Esophagus squamous epithelium (tissue), 5 donors: ENCODE measurements around the gene OXCT1. TPM values are rescaled to one million over a fixed set of nuclear protein-coding genes. Genes with fewer than 3 reads are reported as not detected.

ENCODE experiments used
- DNase-seq: peaks from one replicate; lab custom pipeline; 2025; lab: John Stamatoyannopoulos, UW
- H3K27ac ChIP-seq, 4 donors: fragments of 200-600 bp; sonication (generic); one replicate each; pipeline ENCODE4 v1.5.1; 2016 to 2019; ENCODE audit warnings: mild to moderate bottlenecking in 1 of 4
- H3K27me3 ChIP-seq, 4 donors: fragments of 200-600 bp; sonication (generic); 1 replicate in 3 of 4; 2 replicates in 1 of 4; pipeline versions ENCODE4 v1.5.1 to v1.6.0; 2017 to 2021; ENCODE audit warnings: antibody characterized with exemption in 1 of 4
- H3K36me3 ChIP-seq, 3 donors: fragments of 200-600 bp; sonication (generic); one replicate each; pipeline ENCODE4 v1.5.1; 2016 to 2019
- H3K4me1 ChIP-seq, 3 donors: fragments of 200-600 bp; sonication (generic); one replicate each; pipeline ENCODE4 v1.5.1; 2017 to 2019
- H3K4me3 ChIP-seq, 4 donors: fragments of 200-600 bp; sonication (generic); 1 replicate in 3 of 4; 2 replicates in 1 of 4; pipeline ENCODE4 v1.5.1; 2016 to 2019; ENCODE audit warnings: mild to moderate bottlenecking in 2 of 4, moderate library complexity in 1 of 4
- H3K9me3 ChIP-seq, 3 donors: fragments of 200-600 bp; sonication (generic); one replicate each; pipeline ENCODE4 v1.5.1; 2016 to 2019
- POLR2A ChIP-seq, 4 donors: fragments of 450-650 bp; IDR thresholded peaks; one replicate each; pipeline ENCODE4 v1.6.1; 2017; ENCODE audit warnings: antibody characterized with exemption in 4 of 4, mild to moderate bottlenecking in 4 of 4, moderate library complexity in 3 of 4
- WGBS, 2 donors: methylation state at CpG; one replicate each; pipeline ENCODE4 v1.1.5; 2018; 5-methylcytosine and 5-hydroxymethylcytosine counted together
- intact Hi-C: fragments of 100-400 bp; cut with DNase I; formaldehyde crosslinking; loops from one replicate; pipeline ENCODE4 v1.15.0; 2022
- total RNA-seq, 4 donors: library from RNA; depleted of rRNA; stranded (reverse); fragments of >200 nt; gene quantifications; one replicate each; pipeline ENCODE4 v1.1.0, GENCODE V29; 2016
- TF ChIP-seq, protein P1 (sequence below), 6 experiments: fragments of 450-650 bp in 4 of 6; fragments of 200-600 bp in 2 of 6; sonication (generic) in 2 of 6; IDR thresholded peaks; one replicate each; pipeline ENCODE4 v1.5.1; 2016 to 2019; ENCODE audit warnings: antibody characterized with exemption in 6 of 6, mild to moderate bottlenecking in 4 of 6, moderate library complexity in 4 of 6
- donor health status: DM: yes; HTN: yes; CAD: no.

OXCT1 gene
- total RNA-seq, 4 donors from 2014 or later, result 20.3 to 27.3 (median 23.4) TPM

DNA sequence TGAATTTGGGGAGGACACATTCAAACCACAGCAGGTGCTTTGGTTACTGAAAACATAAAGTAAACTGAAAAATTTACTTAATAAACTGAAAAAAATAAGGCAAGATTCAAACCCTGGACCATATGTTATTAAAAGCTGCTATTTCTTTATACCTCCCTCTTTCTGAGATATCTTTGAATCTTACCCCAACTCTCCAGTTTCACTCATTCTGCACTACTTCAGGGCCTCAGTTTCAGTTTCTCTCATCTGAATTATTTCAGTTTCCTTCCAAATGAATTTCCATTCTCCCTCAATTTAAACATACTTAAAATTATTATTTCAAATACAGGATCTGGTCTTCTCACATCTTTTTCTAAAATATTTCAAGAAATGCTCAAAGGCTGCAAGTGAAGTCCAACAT lies 4.9 kb upstream of the OXCT1 start:
- TF ChIP-seq POLR2A (IDR thresholded peaks at IDR 0.05), result no peak
- TF ChIP-seq, protein P1, sequence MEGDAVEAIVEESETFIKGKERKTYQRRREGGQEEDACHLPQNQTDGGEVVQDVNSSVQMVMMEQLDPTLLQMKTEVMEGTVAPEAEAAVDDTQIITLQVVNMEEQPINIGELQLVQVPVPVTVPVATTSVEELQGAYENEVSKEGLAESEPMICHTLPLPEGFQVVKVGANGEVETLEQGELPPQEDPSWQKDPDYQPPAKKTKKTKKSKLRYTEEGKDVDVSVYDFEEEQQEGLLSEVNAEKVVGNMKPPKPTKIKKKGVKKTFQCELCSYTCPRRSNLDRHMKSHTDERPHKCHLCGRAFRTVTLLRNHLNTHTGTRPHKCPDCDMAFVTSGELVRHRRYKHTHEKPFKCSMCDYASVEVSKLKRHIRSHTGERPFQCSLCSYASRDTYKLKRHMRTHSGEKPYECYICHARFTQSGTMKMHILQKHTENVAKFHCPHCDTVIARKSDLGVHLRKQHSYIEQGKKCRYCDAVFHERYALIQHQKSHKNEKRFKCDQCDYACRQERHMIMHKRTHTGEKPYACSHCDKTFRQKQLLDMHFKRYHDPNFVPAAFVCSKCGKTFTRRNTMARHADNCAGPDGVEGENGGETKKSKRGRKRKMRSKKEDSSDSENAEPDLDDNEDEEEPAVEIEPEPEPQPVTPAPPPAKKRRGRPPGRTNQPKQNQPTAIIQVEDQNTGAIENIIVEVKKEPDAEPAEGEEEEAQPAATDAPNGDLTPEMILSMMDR (IDR thresholded peaks at IDR 0.05), result no peak
- no peaks in the 10 kb centered on the region for H3K36me3 ChIP-seq
- H3K4me1 ChIP-seq, result peaks cover 7 to 37% (median 12%) of the 10 kb centered on the region in 3 donors
- H3K9me3 ChIP-seq, result no peaks in the 10 kb centered on the region
- no peak overlapping the region for H3K27ac ChIP-seq
- H3K4me3 ChIP-seq, result no peak overlapping the region
- intact Hi-C loops, result no loop called here
- no peak for DNase-seq
- H3K27me3 ChIP-seq, result no peaks in the 10 kb centered on the region

DNA sequence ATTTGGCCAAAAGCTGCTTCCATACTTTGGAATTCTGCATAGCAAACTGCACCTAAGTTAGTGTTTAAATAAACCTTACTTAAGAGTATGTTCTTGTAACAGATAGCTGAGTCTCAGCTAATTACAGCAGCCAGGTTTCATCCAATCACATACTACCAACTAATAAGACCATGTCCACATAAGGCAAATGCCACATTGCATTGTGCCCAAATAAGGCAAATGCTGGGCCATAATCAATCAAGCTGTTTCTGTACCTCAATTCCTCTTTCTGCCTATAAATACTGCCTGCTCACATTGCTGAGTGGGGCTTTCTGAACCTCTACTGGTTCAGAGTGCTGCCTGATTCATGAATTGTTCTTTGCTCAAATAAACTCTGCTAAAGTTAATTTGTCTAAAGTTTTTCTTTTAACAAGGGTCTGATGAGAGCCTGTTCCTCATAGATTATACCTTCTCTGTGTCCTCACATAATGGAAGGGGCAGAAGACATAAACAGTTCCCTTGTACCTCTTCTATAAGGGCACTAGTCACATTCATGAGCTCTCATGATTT lies 4.4 kb upstream of the OXCT1 start:
- Histone ChIP-seq H3K36me3 (no peaks in the 10 kb centered on the region), H3K4me1 (peaks cover 7 to 38% (median 12%) of the 10 kb centered on the region in 3 donors), H3K27me3 (no peaks in the 10 kb centered on the region), H3K4me3 (no peak overlapping the region), H3K27ac (no peak overlapping the region), H3K9me3 (no peaks in the 10 kb centered on the region)
- TF ChIP-seq POLR2A (IDR thresholded peaks at IDR 0.05), result no peak
- TF ChIP-seq, protein P1 (IDR thresholded peaks at IDR 0.05), result no peak
- intact Hi-C loops, result no loop called here
- no peak for DNase-seq

DNA sequence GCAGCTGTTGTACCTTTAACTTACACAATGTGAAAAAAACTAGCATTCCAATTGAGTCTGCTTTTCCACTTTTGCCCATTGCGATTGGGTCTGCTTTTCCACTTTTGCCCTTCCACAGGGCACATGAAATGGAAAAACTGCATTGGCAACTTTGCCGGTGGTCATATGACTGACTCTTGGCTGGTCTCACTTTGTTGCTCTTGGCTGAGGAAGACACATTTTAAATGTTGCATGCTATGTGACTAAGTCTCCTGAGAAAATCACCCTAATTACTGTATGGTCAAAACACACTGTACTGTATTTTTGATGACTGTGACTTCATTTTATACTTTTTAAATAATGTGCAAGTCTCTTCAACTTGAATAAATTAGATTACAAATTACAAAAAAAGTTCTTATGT lies 1.6 kb upstream of the OXCT1 start:
- no peaks in the 10 kb centered on the region for H3K27me3 ChIP-seq
- DNase-seq, result no peak
- H3K9me3 ChIP-seq, result no peaks in the 10 kb centered on the region
- WGBS, 2 donors, result 7 to 30% methylated on average over 2 of the region's 2 CpGs
- intact Hi-C loops, result no loop called here
- no peak for TF ChIP-seq POLR2A (IDR thresholded peaks at IDR 0.05)
- TF ChIP-seq, protein P1 (IDR thresholded peaks at IDR 0.05), result no peak
- no peak overlapping the region for H3K4me3 ChIP-seq
- peaks cover 0 to 2% (median 0%) of the 10 kb centered on the region in 3 donors for H3K36me3 ChIP-seq
- H3K27ac ChIP-seq, result no peak overlapping the region
- H3K4me1 ChIP-seq, result peaks cover 15 to 64% (median 17%) of the 10 kb centered on the region in 3 donors

DNA sequence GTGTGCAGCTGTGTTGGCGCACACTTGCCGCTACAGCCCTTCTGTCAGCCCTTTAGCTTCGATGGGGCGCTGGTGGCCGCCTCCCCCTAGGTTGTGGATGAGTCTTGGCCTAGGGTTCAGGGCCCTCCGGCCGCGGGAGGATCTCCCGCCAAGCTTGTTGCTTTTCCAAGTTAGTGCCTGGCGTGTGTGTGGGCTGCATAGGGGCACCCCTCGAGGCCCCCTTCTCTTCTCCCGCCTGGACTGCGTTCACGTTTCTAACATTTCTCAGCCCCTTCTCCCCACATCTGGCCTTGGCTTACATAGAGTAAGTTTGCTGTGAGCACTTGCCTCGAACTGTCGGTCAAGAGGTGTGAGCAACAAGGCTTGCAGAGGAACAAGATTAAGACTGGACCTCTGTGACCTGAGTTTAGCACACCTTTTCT lies 413 bp upstream of the OXCT1 start:
- no peaks in the 10 kb centered on the region for H3K27me3 ChIP-seq
- H3K4me1 ChIP-seq, result peaks cover 15 to 65% (median 17%) of the 10 kb centered on the region in 3 donors
- peak in 1 of 4 donors; percentile 11 for TF ChIP-seq POLR2A (IDR thresholded peaks at IDR 0.05)
- TF ChIP-seq, protein P1 (IDR thresholded peaks at IDR 0.05), result no peak
- peak overlapping the region; percentile 91 to 96 (median 95) for H3K27ac ChIP-seq
- 7 to 29% methylated on average over 6 to 8 of the region's 16 CpGs for WGBS, 2 donors
- DNase-seq, result no peak
- peak overlapping the region; percentile 67 to 83 (median 80) for H3K4me3 ChIP-seq
- intact Hi-C loops, result no loop called here
- H3K36me3 ChIP-seq, result peaks cover 0 to 6% (median 0%) of the 10 kb centered on the region in 3 donors
- H3K9me3 ChIP-seq, result no peaks in the 10 kb centered on the region

DNA sequence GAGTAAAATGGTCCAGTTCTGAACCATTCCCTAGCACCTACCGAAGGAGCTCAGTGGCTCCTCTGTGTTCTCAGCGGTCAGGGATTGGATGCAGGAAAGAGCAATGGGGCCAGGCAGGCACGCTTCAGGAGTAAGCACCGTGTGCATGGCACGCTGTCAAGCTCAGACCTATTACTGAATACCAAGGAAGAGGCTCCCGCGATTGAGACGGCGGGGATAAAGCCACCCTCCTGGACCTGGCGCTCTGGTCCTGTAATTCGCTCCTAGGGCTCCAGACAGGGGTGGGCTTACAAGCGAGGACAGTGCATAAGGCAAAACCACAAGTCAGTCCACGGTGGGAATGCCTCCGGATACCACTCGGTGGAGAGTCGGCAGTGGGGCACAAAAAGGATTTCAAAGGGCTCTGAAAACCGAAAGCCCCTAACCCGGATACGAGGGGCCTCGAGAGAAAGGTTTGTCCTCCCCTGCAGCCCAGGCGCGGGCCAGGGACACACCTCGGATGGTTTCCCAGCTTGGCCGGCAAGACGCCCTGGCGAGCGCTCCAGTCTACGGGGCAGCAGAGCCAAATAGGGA lies 988 bp downstream of the OXCT1 start:
- 2 to 12% methylated on average over 15 of the region's 28 CpGs for WGBS, 2 donors
- TF ChIP-seq, protein P1 (IDR thresholded peaks at IDR 0.05), result no peak
- TF ChIP-seq POLR2A (IDR thresholded peaks at IDR 0.05), result no peak
- Histone ChIP-seq H3K36me3 (peaks cover 0 to 6% (median 0%) of the 10 kb centered on the region in 3 donors), H3K4me3 (peak overlapping the region; percentile 67 to 83 (median 80)), H3K27me3 (no peaks in the 10 kb centered on the region), H3K4me1 (peaks cover 15 to 65% (median 17%) of the 10 kb centered on the region in 3 donors), H3K9me3 (no peaks in the 10 kb centered on the region), H3K27ac (peak overlapping the region; percentile 91 to 96 (median 95))
- DNase-seq, result no peak
- intact Hi-C loops, result loop anchor here (10.0 kb wide), 1 partner anchor 56 kb away; the partner anchor contains the start of gene FBXO4
